SK-N-SH (cell line): ENCODE results near the gene PLIN3. TPM values are rescaled to one million over a fixed set of nuclear protein-coding genes. Genes with fewer than 3 reads are reported as not detected.

Experiments
- CTCF ChIA-PET: fragments of 300-600, 350-600 bp; formaldehyde crosslinking; extraction: SDS; loops from one replicate; lab custom pipeline; 2021; lab: Yijun Ruan, JAX
- POLR2A ChIA-PET: fragments of 350-600 bp; sonication (Branson Sonifier 250); formaldehyde crosslinking; extraction: SDS; loops from one replicate; lab custom pipeline; 2020; ENCODE audit warnings: antibody characterized with exemption, inconsistent platforms; lab: Yijun Ruan, JAX
- DNase-seq: peaks from one replicate; pipeline ENCODE4 v3.0.0; 2012
- H2AFZ ChIP-seq: fragments of 200-600 bp; sonication (generic); 2 replicates; pipeline ENCODE4 v1.8.1; 2016; ENCODE audit warnings: antibody characterized with exemption, mild to moderate bottlenecking, low read depth
- H3F3A ChIP-seq: fragments of 200-600 bp; sonication (generic); replicated peaks from 2 replicates; pipeline ENCODE3; 2016; ENCODE audit warnings: antibody characterized with exemption, mild to moderate bottlenecking; ENCODE audit not compliant: insufficient read depth
- H3K27ac ChIP-seq, 2 experiments: fragments of 200-500 bp in 1 of 2; fragments of 200-600 bp in 1 of 2; sonication (Bioruptor generic) in 1 of 2; sonication (generic), shearing (Covaris generic) in 1 of 2; 2 replicates each; pipeline versions ENCODE4 v1.5.1 to v1.6.1; 2014 to 2016; ENCODE audit warnings: low read depth in 2 of 2, inconsistent platforms in 1 of 2, low read length in 1 of 2, mild to moderate bottlenecking in 1 of 2, mixed read lengths in 1 of 2
- H3K27me3 ChIP-seq: fragments of 200-600 bp; sonication (generic), shearing (Covaris generic); 2 replicates; pipeline ENCODE4 v1.6.1; 2016; ENCODE audit warnings: mixed run types; ENCODE audit not compliant: insufficient read depth
- H3K36me3 ChIP-seq, 2 experiments: fragments of 200-500 bp in 1 of 2; fragments of 200-600 bp in 1 of 2; sonication (Bioruptor generic) in 1 of 2; sonication (generic) in 1 of 2; replicated peaks in 1 of 2; 2 replicates each; pipeline versions ENCODE3 to v1.5.1; 2014 to 2016; ENCODE audit warnings: low read length in 1 of 2, mild to moderate bottlenecking in 1 of 2; ENCODE audit not compliant: insufficient read depth in 2 of 2, control insufficient read depth in 1 of 2
- H3K4me1 ChIP-seq, 2 experiments: fragments of 200-500 bp in 1 of 2; fragments of 200-600 bp in 1 of 2; sonication (Bioruptor generic) in 1 of 2; sonication (generic), shearing (Covaris generic) in 1 of 2; 2 replicates each; pipeline versions ENCODE4 v1.5.1 to v1.6.1; 2014 to 2016; ENCODE audit warnings: low read depth in 1 of 2, low read length in 1 of 2, mixed run types in 1 of 2; ENCODE audit not compliant: insufficient read depth in 2 of 2, control insufficient read depth in 1 of 2
- H3K4me2 ChIP-seq: fragments of 200-600 bp; sonication (generic), shearing (Covaris generic); 2 replicates; pipeline ENCODE4 v1.6.1; 2017; ENCODE audit warnings: mixed run types
- H3K4me3 ChIP-seq, 2 experiments: fragments of 200-500 bp in 1 of 2; fragments of 200-600 bp in 1 of 2; sonication (Bioruptor generic) in 1 of 2; sonication (generic), shearing (Covaris generic) in 1 of 2; 2 replicates each; pipeline versions ENCODE4 v1.5.1 to v1.8.1; 2014 to 2016; ENCODE audit warnings: low read depth in 2 of 2, inconsistent platforms in 1 of 2, low read length in 1 of 2, mild to moderate bottlenecking in 1 of 2, mixed read lengths in 1 of 2, moderate library complexity in 1 of 2
- H3K79me2 ChIP-seq: fragments of 200-600 bp; sonication (generic); 2 replicates; pipeline ENCODE4 v1.8.1; 2017; ENCODE audit warnings: mild to moderate bottlenecking; ENCODE audit not compliant: insufficient read depth
- H3K9ac ChIP-seq: fragments of 200-600 bp; sonication (generic); 2 replicates; pipeline ENCODE4 v1.6.1; 2017; ENCODE audit warnings: mixed run types
- H3K9me2 ChIP-seq: fragments of 200-600 bp; sonication (generic); 2 replicates; pipeline ENCODE4 v1.6.1; 2017; ENCODE audit warnings: mixed run types
- H3K9me3 ChIP-seq: fragments of 200-600 bp; sonication (generic); 2 replicates; pipeline ENCODE4 v1.6.1; 2017; ENCODE audit warnings: mixed run types, mild to moderate bottlenecking, moderate library complexity
- H4K20me1 ChIP-seq: fragments of 200-600 bp; sonication (generic); 2 replicates; pipeline ENCODE4 v1.6.1; 2017; ENCODE audit warnings: mild to moderate bottlenecking, mixed run types; ENCODE audit not compliant: insufficient read depth
- CTCF ChIP-seq: fragments of 200-600 bp; sonication (generic); IDR thresholded peaks from 2 replicates; pipeline ENCODE4 v1.6.1; 2017; ENCODE audit warnings: antibody characterized with exemption, mild to moderate bottlenecking, moderate library complexity
- FOSL2 ChIP-seq: IDR thresholded peaks from 2 replicates; pipeline ENCODE4 v1.4.0; 2012; ENCODE audit warnings: low read depth, mild to moderate bottlenecking, moderate library complexity, borderline replicate concordance
- FOXJ3 ChIP-seq: sonication (generic); formaldehyde crosslinking; IDR thresholded peaks from 2 replicates; pipeline ENCODE4 v1.5.1; 2020; ENCODE audit warnings: mild to moderate bottlenecking, missing genetic modification reagents
- FOXM1 ChIP-seq: IDR thresholded peaks from 2 replicates; pipeline ENCODE4 v1.4.0; 2012; ENCODE audit warnings: low read depth, mild to moderate bottlenecking
- GATA2 ChIP-seq: sonication (generic); formaldehyde crosslinking; IDR thresholded peaks from 2 replicates; pipeline ENCODE4 v1.5.0; 2020; ENCODE audit warnings: mild to moderate bottlenecking, missing genetic modification reagents
- JUND ChIP-seq: IDR thresholded peaks from 2 replicates; pipeline ENCODE4 v1.4.0; 2012
- MEF2A ChIP-seq: IDR thresholded peaks from 2 replicates; pipeline ENCODE4 v1.4.0; 2012; ENCODE audit warnings: low read depth, borderline replicate concordance
- NRF1 ChIP-seq: IDR thresholded peaks from 2 replicates; pipeline ENCODE4 v1.6.1; 2012; ENCODE audit warnings: low read depth, mild to moderate bottlenecking, low read length
- POLR2AphosphoS5 ChIP-seq: IDR thresholded peaks from 2 replicates; pipeline ENCODE4 v1.6.1; 2012; ENCODE audit warnings: low read depth, low read length
- RCOR1 ChIP-seq: fragments of 150-350 bp; IDR thresholded peaks from 2 replicates; pipeline ENCODE4 v1.6.1; 2017; ENCODE audit warnings: antibody characterized with exemption, low read length
- RFX5 ChIP-seq: IDR thresholded peaks from 2 replicates; pipeline ENCODE4 v1.6.1; 2012; ENCODE audit warnings: mild to moderate bottlenecking, improper control_type of control experiment, low read length
- RXRA ChIP-seq: IDR thresholded peaks from 2 replicates; pipeline ENCODE4 v1.4.0; 2012; ENCODE audit warnings: low read depth, mild to moderate bottlenecking, borderline replicate concordance
- TEAD4 ChIP-seq: IDR thresholded peaks from 2 replicates; pipeline ENCODE4 v1.4.0; 2012; ENCODE audit warnings: mild to moderate bottlenecking, borderline replicate concordance; ENCODE audit not compliant: insufficient read depth
- YY1 ChIP-seq: IDR thresholded peaks from 2 replicates; pipeline ENCODE4 v1.4.0; 2012; ENCODE audit warnings: low read depth, mild to moderate bottlenecking
- WGBS: methylation state at CpG from one replicate; pipeline ENCODE4 v1.1.6; 2017; ENCODE audit warnings: low lambda C conversion rate; 5-methylcytosine and 5-hydroxymethylcytosine counted together
- polyA plus RNA-seq, 3 experiments: library from polyadenylated mRNA; depleted of rRNA; stranded (reverse); fragments of >200 nt; gene quantifications; 2 replicates each; pipeline ENCODE4 v1.2.3, GENCODE V29; 2012
- TF ChIP-seq, protein P1 (sequence below): fragments of 150-350 bp; IDR thresholded peaks from 2 replicates; pipeline ENCODE4 v1.6.1; 2016; ENCODE audit warnings: mild to moderate bottlenecking, low read depth, low read length
- TF ChIP-seq, protein P2 (sequence below): IDR thresholded peaks from 2 replicates; pipeline ENCODE4; 2012
- TF ChIP-seq, protein P3 (sequence below): IDR thresholded peaks from 2 replicates; pipeline ENCODE4 v1.4.0; 2012; ENCODE audit warnings: low read depth, borderline replicate concordance

The PLIN3 gene
- polyA plus RNA-seq, 1 of the 3 experiments (the other 2 are of a cell fraction), result 129 TPM

- peaks cover 0 to 1% of the 10 kb centered on the region in 2 experiments for H3K36me3 ChIP-seq
- H3F3A ChIP-seq, result peaks cover 2% of the 10 kb centered on the region
- H3K4me2 ChIP-seq, result peak overlapping the region; percentile 62
- H3K27me3 ChIP-seq, result no peaks in the 10 kb centered on the region
- no peak for DNase-seq
- no peak overlapping the region for H3K27ac ChIP-seq
- no peak overlapping the region for H3K9ac ChIP-seq
- WGBS, result 84% methylated on average over 13 of the region's 16 CpGs
- ChIA-PET CTCF (interaction anchor here (0.8 to 8.1 kb wide), 3 partner anchors 15 to 22 kb away, joined by 3 to 47 read pairs (median 4); no protein-coding TSS in a partner anchor), POLR2A (interaction anchor here (0.6 kb wide), 1 partner anchor 13 kb away, joined by 5 read pairs; no protein-coding TSS in a partner anchor)
- no peak overlapping the region for H3K4me3 ChIP-seq
- no peaks in the 10 kb centered on the region for H3K9me3 ChIP-seq
- H3K9me2 ChIP-seq, result no peaks in the 10 kb centered on the region
- H3K4me1 ChIP-seq, result peaks cover 5% of the 10 kb centered on the region in 2 experiments; a peak in 1 of 4 replicates
- H3K79me2 ChIP-seq, result peaks cover 72% of the 10 kb centered on the region
- TF ChIP-seq, protein P1, sequence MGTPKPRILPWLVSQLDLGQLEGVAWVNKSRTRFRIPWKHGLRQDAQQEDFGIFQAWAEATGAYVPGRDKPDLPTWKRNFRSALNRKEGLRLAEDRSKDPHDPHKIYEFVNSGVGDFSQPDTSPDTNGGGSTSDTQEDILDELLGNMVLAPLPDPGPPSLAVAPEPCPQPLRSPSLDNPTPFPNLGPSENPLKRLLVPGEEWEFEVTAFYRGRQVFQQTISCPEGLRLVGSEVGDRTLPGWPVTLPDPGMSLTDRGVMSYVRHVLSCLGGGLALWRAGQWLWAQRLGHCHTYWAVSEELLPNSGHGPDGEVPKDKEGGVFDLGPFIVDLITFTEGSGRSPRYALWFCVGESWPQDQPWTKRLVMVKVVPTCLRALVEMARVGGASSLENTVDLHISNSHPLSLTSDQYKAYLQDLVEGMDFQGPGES, result no peak
- TF ChIP-seq NRF1 (no peak), FOSL2 (no peak), FOXJ3 (CRISPR knock-in tag) (no peak), POLR2AphosphoS5 (no peak), FOXM1 (no peak), RFX5 (no peak), YY1 (no peak), MEF2A (no peak), GATA2 (CRISPR knock-in tag) (no peak), TEAD4 (no peak), RXRA (no peak), RCOR1 (no peak), JUND (no peak), CTCF (no peak)
- TF ChIP-seq, protein P2, sequence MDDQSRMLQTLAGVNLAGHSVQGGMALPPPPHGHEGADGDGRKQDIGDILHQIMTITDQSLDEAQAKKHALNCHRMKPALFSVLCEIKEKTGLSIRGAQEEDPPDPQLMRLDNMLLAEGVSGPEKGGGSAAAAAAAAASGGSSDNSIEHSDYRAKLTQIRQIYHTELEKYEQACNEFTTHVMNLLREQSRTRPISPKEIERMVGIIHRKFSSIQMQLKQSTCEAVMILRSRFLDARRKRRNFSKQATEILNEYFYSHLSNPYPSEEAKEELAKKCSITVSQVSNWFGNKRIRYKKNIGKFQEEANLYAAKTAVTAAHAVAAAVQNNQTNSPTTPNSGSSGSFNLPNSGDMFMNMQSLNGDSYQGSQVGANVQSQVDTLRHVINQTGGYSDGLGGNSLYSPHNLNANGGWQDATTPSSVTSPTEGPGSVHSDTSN, result no peak
- TF ChIP-seq, protein P3, sequence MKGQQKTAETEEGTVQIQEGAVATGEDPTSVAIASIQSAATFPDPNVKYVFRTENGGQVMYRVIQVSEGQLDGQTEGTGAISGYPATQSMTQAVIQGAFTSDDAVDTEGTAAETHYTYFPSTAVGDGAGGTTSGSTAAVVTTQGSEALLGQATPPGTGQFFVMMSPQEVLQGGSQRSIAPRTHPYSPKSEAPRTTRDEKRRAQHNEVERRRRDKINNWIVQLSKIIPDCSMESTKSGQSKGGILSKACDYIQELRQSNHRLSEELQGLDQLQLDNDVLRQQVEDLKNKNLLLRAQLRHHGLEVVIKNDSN, result no peak
- no peaks in the 10 kb centered on the region for H4K20me1 ChIP-seq
- H2AFZ ChIP-seq, result no peak overlapping the region
These were observed 38.3 kb downstream of the PLIN3 start for GRCh38 chr19:4829001-4829712.
